ENCODE measurements around the gene PIP4K2C. TPM values are rescaled to one million over a fixed set of nuclear protein-coding genes. Genes with fewer than 3 reads are reported as not detected.

PIP4K2C gene
- total and polyA plus RNA-seq, 2 of the 4 experiments (the other 2 are of a cell fraction), result 12.5 to 23.1 TPM

DNA sequence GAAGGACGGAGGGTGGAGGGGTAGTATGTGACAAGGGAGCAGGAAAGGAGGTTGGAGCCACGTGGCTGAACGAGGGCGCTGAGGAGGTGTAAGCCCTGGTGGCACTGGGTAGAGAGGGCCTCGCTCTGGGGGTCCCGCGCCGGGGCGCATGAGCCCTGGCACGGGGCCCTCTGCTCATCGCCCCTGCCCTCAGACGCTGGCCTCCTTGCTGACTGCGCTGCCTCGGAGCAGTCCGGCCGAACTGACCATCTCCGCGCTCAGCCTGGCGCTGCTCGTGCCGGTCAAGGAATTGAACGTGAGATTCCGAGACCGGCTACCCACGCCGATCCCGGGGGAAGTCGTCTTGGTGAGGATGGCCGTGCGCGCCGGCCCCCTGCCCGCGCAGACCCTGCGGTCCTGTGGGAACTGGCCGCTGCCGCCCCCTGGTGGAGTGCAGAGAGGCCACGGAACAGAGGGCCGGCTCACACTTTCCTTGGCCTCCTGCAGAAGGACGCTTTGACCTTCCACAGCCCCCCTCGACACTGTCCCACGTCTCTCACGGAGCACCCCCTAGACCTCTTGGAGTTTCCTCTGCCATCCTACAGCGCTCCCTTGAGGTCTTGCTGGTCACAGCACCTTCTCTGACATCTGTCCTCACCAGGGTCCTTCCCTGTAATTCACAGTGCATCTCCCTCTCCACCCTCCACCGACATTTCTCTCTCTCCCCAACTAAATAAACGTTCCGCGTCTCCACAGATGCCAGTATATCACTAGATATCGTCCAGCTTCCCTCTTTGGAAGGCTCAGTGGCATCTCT, 30.7 kb downstream of the PIP4K2C start:
- Histone ChIP-seq H4K5ac (ENCODE audit: low read depth, low read length) (no peak overlapping the region), H3K56ac (ENCODE audit: extremely low read depth, insufficient read depth, low read length) (no peak overlapping the region), H2AK9ac (replicated peaks; ENCODE audit: low read depth, low read length, poor library complexity) (peak overlapping the region; percentile 87), H3K4me2 (ENCODE audit: low read depth, low read length) (peak overlapping the region; percentile 84), H3K14ac (replicated peaks; ENCODE audit: low read depth, low read length) (no peak overlapping the region), H2AK5ac (ENCODE audit: low read depth, low read length) (no peak overlapping the region), H3K27me3 (ENCODE audit: control insufficient read depth, insufficient read depth, low read length) (peaks cover 56% of the 10 kb centered on the region), H4K91ac (ENCODE audit: insufficient read depth, low read depth, low read length) (no peak overlapping the region), H3K23ac (ENCODE audit: low read depth, low read length) (0 out of 2 replicates have a peak overlapping the region, but pooled peaks have one; percentile 1), H2BK15ac (ENCODE audit: low read depth, low read length) (no peak overlapping the region), H3K4ac (ENCODE audit: low read depth, low read length) (no peak overlapping the region), H2BK20ac (ENCODE audit: low read depth, low read length) (no peak overlapping the region), H2BK120ac (ENCODE audit: low read depth, low read length) (no peak overlapping the region), H4K20me1 (ENCODE audit: insufficient read depth, low read length) (peaks cover 4% of the 10 kb centered on the region; the same call in 1 of the 2 replicates), H2BK5ac (ENCODE audit: low read depth, low read length, poor library complexity, severe bottlenecking) (no peak overlapping the region), H2AFZ (replicated peaks; ENCODE audit: low read length, poor library complexity) (peak overlapping the region; percentile 88), H3K9me1 (ENCODE audit: insufficient read depth, low read length) (peaks cover 3% of the 10 kb centered on the region; the same call in 1 of the 2 replicates), H4K8ac (ENCODE audit: low read depth in 2 of 2, low read length in 2 of 2) (no peak overlapping the region), H3K4me3 (ENCODE audit: insufficient read depth, low read depth, low read length) (peak overlapping the region; percentile 34), H3K4me1 (ENCODE audit: control insufficient read depth, insufficient read depth, low read length) (no peaks in the 10 kb centered on the region), H3K18ac (ENCODE audit: low read depth, low read length) (no peak overlapping the region), H3K27ac (ENCODE audit: insufficient read depth, low read length) (no peak overlapping the region), H3K9ac (ENCODE audit: low read depth, low read length) (no peak overlapping the region), H3K79me1 (ENCODE audit: low read depth in 1 of 2, low read length in 2 of 2) (no peaks in the 10 kb centered on the region), H3K36me3 (ENCODE audit: control insufficient read depth, insufficient read depth, low read length) (peaks cover 7% of the 10 kb centered on the region; the same call in 1 of the 2 replicates), H3K9me3 (ENCODE audit: control insufficient read depth, insufficient read depth, low read length) (no peaks in the 10 kb centered on the region)
- ChIA-PET CTCF (interaction anchor here (0.8 to 2.1 kb wide), 4 partner anchors 11 to 38 kb away, joined by 3 to 6 read pairs (median 4); partner anchors contain the start of gene B4GALNT1), POLR2A (ENCODE audit: unreplicated experiment) (no interaction called here)
- dilution Hi-C loops (cut with HindIII; ENCODE audit: low sequenced_read_pairs, unreplicated experiment), result no loop called here
- WGBS, 2 experiments (ENCODE audit: extremely low coverage in 2 of 2, insufficient read length in 1 of 2), result 5% methylated on average over 29 of the region's 49 CpGs; no CpG with 5 or more reads in 1 of the 2 experiments
- ATAC-seq (ENCODE audit: low read depth), result peak; percentile 88
- in situ Hi-C loops (cut with MboI; ENCODE audit: low sequenced_read_pairs), result loop anchor here (5.0 kb wide), 1 partner anchor 39 kb away; no protein-coding TSS in a partner anchor
- peak; percentile 11 for DNase-seq
- intact Hi-C loops (cut with micrococcal nuclease), result loop anchor here (1.0 to 5.0 kb wide), 2 partner anchors 38 to 159 kb away; no protein-coding TSS in a partner anchor
- no TSS peak for BruUV-seq (replicated peaks)
- TF ChIP-seq RCOR1 (IDR thresholded peaks at IDR 0.05; ENCODE audit: insufficient replicate concordance, low read length), result no peak
- TF ChIP-seq BHLHE40 (IDR thresholded peaks at IDR 0.05; ENCODE audit: low read depth, low read length), result no peak
- TF ChIP-seq MXI1 (IDR thresholded peaks at IDR 0.05; ENCODE audit: borderline replicate concordance, low read depth, low read length), result no peak
- TF ChIP-seq CHD1 (IDR thresholded peaks at IDR 0.05; ENCODE audit: low read depth, low read length), result no peak
- TF ChIP-seq USF2 (IDR thresholded peaks at IDR 0.05; ENCODE audit: low read depth, low read length), result no peak
- no peak for TF ChIP-seq MAZ (IDR thresholded peaks at IDR 0.05; ENCODE audit: borderline replicate concordance, low read depth, low read length)
- peak; percentile 83 for TF ChIP-seq SMC3 (IDR thresholded peaks at IDR 0.05; ENCODE audit: low read depth, low read length)
- peak; percentile 63 for TF ChIP-seq RAD21 (IDR thresholded peaks at IDR 0.05; ENCODE audit: low read length)
- TF ChIP-seq POLR2A (IDR thresholded peaks at IDR 0.05; ENCODE audit: low read depth, low read length), result no peak
- TF ChIP-seq CTCF (conservative IDR thresholded peaks at IDR 0.05; ENCODE audit: low read depth, low read length), result peak; percentile 80

Measured in IMR-90 (cell line).